ENCODE measurements around the gene STOM. TPM values are rescaled to one million over a fixed set of nuclear protein-coding genes. Genes with fewer than 3 reads are reported as not detected.

Gene STOM
- total RNA-seq, 1 experiment from 2014 or later = 88.7 TPM

- peak; percentile 41 for DNase-seq (ENCODE audit: low read depth)
Measured at GRCh38 chr9:121349009-121349408, 21.0 kb downstream of the STOM start.

DNA sequence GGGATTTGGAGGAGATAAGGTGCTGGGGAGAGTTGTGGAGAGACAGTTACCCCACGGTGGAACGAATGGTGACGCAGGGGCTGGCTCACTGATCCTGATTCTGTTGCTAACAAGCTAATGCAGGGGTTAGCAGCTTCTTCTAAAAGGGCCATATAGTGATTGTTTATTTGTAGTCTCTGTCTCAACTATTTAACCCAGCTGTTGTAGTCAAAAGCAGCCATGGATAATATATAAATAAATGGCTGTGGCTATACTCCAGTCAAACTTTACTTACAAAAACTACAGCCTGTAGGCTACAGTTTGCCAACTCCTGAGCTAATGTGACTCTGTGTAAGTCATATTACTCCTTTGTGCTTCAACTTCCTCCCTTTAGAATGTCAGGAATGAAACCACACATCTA is 21.8 kb downstream of the STOM start:
- DNase-seq (ENCODE audit: low read depth) = no peak

GRCh38 chr9:121345070-121345469 is 25.0 kb downstream of the STOM start:
- DNase-seq (ENCODE audit: low read depth) = no peak

DNA sequence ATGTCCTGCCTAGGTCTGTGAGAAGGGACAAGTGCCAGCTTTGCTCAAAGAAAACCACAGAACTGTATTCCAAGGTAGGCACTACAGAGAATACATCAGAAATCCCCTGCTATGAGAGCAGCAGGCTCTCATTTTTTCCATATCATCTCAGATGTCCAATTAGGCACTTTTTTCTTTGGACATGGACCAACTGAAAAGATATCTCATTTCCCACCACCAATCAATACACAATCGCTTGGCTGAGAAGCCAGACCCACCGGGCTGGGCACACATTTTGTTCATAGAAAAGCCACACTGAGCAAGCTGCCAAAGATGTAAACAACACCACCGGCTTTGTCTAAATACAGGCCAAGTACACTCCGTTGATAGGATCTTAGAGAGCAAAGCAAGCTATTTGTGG is 25.9 kb downstream of the STOM start:
- no peak for DNase-seq (ENCODE audit: low read depth)

- no peak for DNase-seq (ENCODE audit: low read depth)
Measured at GRCh38 chr9:121340676-121341392, 29.2 kb downstream of the STOM start.

DNA sequence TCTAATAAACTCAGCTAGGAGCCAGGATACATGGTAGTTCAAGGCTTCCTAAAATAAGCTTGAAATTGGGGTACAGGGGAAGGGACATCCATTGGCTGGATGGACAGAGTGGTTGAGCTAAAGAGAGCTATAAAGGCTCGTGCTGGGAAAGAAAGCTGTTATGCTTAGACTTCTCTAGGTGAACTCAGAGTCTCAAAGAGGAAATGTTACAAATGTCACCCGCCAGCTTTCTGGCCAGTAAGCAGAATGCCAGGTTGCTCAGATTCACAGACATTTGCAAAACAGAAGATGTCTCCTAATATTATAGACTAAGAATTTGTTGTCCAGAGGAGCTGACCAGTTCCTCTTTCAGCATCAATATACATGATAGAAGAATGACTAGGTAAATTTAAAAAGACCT is 30.6 kb downstream of the STOM start:
- DNase-seq (ENCODE audit: low read depth) = no peak

DNA sequence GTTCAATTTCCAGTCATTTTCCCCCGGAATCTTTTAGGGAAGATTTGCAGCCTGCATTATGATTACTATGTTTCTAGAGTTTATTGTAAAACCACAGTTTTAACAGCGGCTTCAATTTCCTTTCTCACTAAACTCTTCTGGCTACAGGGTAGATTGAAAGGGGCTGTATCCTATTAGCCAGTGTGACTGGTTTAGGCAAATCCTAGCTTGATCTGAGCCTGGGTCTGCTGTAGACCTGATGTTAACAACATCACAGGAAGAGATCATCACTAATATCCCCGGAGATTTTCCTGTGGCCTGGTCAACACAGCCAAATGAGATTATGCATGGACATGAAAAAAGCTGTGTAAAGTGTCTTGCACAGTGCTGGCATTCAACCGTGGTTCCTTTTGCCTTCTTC is 33.4 kb downstream of the STOM start:
- no peak for DNase-seq (ENCODE audit: low read depth)

DNA sequence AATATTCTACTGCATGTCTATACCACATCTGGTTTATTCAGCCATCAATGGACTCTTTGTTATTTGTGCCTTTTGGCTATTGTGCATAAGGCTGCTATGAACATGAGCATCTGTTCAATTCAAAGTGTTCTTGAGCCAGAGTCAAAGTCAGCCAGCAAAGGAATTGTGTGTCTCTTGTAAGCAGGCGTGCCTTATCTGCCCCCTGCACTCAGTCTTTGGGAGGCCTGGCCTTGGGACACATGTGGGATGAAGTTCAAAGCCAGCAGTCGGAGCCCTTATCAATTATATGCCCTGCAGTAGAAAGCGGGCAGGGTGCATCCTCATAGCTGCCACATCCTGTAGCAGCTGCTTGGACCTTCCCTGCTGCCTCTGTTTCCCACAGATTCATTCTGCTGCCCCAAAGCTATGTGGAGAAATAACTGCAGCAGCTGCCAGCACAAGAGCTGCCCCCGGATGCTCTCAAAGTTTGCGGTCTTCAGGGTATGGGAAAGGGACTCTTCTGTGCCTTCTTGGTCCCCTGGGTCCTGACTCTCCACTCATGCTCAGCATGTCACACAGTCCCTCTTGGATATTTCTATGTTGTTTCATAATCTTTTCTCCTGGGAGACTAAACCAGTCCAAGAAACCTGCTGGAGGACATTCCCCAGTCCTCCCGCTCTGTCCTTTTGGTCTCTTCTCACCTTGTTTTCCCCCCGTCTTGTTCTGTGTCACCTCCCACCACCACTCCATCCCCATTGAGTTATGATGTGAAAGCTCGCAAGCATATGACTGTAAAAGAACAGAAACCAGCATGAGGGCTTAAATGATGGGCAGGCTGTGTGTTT is 35.9 kb downstream of the STOM start:
- no peak for DNase-seq (ENCODE audit: low read depth)

DNA sequence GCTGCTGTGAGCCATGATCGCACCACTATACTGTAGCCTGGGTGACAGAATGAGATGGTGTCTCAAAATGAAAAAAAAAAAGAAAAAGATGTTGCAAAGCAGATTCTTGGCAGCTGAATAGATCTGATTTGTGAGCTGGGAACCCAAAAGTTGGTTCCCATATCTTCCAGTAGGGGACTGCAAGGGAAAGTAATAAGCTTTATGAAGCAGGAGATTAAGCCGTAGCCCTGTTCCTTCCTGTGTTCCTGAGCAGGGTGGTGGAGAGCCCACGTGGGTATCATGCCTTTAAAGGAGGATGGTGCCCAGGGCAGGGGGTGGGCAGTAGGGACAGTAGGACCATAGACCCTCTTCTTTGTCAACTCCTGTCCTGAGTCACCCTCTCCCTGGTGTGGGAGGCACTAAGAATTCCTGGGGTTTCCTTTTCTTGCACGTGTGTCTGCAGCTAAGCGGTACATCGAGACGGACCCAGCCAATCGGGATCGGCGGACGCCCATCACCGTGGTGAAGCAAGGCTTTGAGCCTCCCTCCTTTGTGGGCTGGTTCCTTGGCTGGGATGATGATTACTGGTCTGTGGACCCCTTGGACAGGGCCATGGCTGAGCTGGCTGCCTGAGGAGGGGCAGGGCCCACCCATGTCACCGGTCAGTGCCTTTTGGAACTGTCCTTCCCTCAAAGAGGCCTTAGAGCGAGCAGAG is 37.9 kb downstream of the STOM start:
- DNase-seq (ENCODE audit: low read depth) = peak; percentile 36

DNA sequence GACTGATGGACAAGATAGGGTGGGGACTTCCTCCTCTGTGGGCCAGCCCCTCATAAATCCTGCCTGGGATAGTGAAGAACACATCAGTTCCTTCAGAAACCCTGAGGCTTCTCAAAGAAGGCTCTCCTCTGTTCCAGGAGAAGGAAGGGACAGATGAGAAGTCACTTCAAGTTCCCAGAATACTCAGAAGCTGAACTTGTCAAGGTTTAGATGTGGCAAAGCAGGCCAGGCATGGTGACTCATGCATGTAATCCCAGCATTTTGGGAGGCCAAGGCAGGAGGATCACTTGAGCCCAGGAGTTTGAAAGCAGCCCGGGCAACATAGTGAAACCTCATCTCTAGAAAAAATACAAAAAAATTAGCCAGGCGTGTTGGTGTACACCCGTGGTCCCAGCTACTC is 38.5 kb downstream of the STOM start:
- no peak for DNase-seq (ENCODE audit: low read depth)

DNA sequence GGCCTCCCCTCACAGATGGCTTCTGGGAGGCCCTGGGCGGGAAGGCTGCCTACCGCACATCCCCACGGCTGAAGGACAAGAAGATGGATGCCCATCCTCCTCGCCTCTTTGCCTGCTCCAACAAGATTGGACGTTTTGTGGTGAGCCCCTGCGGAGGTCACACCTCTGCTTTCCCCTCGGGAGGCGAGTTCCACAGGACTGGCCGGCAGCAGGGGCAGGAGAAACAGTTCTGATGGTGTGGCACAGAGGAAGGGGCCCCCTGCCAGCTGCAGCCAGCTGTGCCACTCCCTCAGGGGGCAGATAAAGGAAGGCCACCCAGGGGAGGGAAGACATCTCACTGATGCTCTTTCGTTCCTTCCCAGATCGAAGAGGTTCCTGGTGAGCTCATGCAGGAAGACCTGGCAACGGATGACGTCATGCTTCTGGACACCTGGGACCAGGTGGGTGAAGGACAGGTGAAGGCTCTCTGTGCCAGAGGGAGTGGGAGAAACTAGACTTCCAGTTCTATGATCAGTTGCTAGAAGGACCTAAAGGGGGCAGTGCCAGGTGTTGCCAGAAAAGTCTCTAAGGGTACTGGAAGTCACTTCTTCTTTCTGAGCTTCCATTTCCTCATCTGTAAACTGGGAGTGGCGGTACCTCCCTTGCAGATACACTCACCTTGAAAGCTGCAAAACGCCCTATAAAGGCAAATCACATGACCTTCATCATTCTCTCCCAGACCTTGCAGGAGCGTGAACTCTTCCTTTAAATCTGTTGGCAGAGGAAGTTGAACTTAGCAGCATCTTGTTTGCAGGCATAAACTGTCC is 41.0 kb downstream of the STOM start:
- DNase-seq (ENCODE audit: low read depth) = no peak

GRCh38 chr9:121328476-121328875 is 41.6 kb downstream of the STOM start:
- no peak for DNase-seq (ENCODE audit: low read depth)

- DNase-seq (ENCODE audit: low read depth) = no peak
Measured at GRCh38 chr9:121326901-121327613, 43.0 kb downstream of the STOM start.

DNA sequence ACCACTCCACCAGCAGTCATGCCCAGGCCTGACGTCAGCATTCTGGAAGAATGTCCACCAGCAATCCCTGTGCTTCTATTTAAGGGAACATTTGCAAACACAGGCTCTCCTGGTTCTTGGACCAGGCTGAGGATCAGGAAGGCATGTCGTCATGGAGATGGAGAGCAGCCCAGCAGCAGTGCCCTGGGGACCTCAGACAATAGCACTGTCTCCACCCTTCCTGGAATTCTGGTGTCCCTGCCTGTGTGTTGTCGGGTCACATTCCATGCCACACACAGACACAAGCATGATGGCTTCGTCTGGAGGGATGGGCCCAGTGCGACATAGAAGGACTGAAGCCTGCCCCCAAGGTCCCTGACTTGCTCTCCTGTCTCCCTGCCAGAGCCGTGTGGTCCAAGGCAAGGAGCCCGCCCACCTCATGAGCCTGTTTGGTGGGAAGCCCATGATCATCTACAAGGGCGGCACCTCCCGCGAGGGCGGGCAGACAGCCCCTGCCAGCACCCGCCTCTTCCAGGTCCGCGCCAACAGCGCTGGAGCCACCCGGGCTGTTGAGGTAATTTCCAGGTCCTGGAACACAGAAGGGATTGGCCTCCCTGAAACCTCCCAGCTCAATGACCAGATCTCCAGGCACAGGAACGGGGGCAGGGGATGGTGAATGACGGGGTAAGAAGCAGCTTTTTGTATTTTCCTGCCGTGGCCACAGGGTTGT is 43.8 kb downstream of the STOM start:
- DNase-seq (ENCODE audit: low read depth) = peak; percentile 56

DNA sequence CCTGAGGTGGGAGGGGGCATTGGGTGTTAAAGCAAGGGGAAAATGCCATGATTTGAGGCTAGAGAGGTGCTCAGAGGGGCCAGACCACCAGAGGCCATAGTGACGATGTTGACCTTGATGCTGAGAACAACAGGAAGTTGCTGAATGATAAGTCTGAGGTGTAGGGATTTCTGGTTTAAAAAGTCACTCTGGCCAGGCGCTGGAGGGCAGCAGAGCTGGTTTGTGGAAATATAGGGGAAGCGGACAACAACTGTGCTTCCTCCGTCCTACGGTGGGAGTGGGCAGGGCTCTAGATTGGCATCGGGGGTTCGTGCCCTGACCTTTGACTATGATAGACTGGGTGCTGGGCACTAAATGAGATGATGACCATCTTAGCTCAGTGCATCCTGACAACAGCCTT is 44.7 kb downstream of the STOM start:
- no peak for DNase-seq (ENCODE audit: low read depth)

- no peak for DNase-seq (ENCODE audit: low read depth)
Measured at GRCh38 chr9:121324755-121325154, 45.3 kb downstream of the STOM start.

- DNase-seq (ENCODE audit: low read depth) = no peak
Measured at GRCh38 chr9:121324316-121324715, 45.7 kb downstream of the STOM start.

GRCh38 chr9:121323449-121324151 is 46.5 kb downstream of the STOM start:
- no peak for DNase-seq (ENCODE audit: low read depth)

DNA sequence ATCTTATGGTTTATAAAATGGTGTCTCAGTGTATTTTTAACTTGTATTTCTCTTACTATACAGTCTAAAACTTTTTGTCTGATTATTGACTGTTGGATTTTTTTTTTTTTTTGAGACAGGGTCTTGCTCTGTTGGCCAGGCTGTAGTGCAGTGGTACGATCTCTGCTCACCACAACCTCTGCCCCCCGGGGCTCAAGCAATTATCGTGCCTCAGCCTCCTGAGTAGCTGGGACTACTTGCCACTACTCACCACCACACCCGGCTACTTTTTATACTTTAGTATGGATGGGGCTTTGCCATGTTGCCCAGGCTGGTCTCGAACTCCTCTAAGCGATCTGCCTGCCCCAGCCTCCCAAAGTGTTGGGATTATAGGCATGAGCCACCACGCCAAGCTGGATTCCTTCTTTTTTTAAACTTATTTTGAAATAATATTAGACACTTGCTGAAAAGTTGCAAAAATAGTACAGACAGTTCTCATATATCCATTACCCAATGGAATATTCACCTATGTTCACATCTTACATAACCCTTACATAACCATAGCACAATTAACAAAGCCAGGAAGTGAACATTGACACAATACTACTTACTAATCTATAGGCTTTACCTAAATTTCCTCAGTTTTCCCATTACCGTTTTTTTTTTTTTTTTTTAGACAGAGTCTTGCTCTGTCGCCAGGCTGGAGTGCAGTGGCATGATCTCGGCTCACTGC is 47.2 kb downstream of the STOM start:
- no peak for DNase-seq (ENCODE audit: low read depth)

All from LHCN-M2 (cell line).